Measurements from ENCODE around the gene PRDM16. TPM values are rescaled to one million over a fixed set of nuclear protein-coding genes. Genes with fewer than 3 reads are reported as not detected.
A peak's percentile ranks its signal among the peaks of the same experiment; 100 is the strongest.

The PRDM16 gene
- total RNA-seq, 4 donors from 2014 or later: 5.9 to 41.7 (median 11.2) TPM

GRCh38 chr1:3139451-3139852 is 70.4 kb downstream of the PRDM16 start:
- Histone ChIP-seq H3K4me3 (peak overlapping the region in 1 of 4 donors; percentile 32), H3K4me1 (peaks cover 0 to 79% (median 15%) of the 10 kb centered on the region in 4 donors), H3K27me3 (peaks cover 0 to 9% of the 10 kb centered on the region in 2 donors), H3K36me3 (no peaks in the 10 kb centered on the region), H3K9me3 (no peaks in the 10 kb centered on the region), H3K27ac (peak overlapping the region; percentile 60 to 94 (median 84))
- 38 to 45% methylated on average over 5 to 13 of the region's 16 CpGs for WGBS, 2 donors
- TF ChIP-seq EP300 (IDR thresholded peaks at IDR 0.05) (peak in 1 of 2 donors; percentile 52), POLR2A (IDR thresholded peaks at IDR 0.05) (no peak)
- TF ChIP-seq, protein P1, sequence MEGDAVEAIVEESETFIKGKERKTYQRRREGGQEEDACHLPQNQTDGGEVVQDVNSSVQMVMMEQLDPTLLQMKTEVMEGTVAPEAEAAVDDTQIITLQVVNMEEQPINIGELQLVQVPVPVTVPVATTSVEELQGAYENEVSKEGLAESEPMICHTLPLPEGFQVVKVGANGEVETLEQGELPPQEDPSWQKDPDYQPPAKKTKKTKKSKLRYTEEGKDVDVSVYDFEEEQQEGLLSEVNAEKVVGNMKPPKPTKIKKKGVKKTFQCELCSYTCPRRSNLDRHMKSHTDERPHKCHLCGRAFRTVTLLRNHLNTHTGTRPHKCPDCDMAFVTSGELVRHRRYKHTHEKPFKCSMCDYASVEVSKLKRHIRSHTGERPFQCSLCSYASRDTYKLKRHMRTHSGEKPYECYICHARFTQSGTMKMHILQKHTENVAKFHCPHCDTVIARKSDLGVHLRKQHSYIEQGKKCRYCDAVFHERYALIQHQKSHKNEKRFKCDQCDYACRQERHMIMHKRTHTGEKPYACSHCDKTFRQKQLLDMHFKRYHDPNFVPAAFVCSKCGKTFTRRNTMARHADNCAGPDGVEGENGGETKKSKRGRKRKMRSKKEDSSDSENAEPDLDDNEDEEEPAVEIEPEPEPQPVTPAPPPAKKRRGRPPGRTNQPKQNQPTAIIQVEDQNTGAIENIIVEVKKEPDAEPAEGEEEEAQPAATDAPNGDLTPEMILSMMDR (IDR thresholded peaks at IDR 0.05): no peak
- DNase-seq (ENCODE audit: low spot score in 2 of 2): no peak

DNA sequence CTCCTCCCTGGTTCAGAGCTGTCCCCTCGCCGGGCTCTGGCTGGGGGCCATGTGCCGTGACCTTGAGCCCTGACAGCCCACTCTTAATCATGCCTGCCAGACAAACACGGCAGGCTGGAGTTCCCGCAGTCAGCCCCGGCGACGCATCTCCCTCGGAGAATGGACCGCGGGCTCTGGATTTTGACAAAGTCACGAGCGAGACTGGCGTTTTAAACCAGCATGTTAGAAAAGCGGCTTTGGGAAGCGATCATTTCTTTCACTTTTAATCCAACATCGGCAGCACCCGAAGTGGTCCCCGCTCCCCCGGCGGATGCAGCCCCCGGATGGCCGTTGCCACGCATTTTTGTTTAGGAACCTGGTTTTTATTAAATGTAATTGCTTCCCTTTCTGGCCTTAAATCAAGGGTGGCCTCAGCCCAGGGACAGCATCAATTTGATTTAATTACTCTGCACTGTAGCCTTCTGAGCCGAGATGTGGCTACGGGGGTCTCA is 70.9 kb downstream of the PRDM16 start:
- Histone ChIP-seq H3K36me3 (no peaks in the 10 kb centered on the region), H3K4me1 (peaks cover 0 to 74% (median 12%) of the 10 kb centered on the region in 4 donors), H3K4me3 (peak overlapping the region in 2 of 4 donors; percentile 5 to 32), H3K27ac (peak overlapping the region; percentile 60 to 94 (median 82)), H3K9me3 (no peaks in the 10 kb centered on the region), H3K27me3 (peaks cover 0 to 13% of the 10 kb centered on the region in 2 donors)
- 9 to 21% methylated on average over 26 of the region's 26 CpGs for WGBS, 2 donors
- DNase-seq (ENCODE audit: low spot score in 2 of 2): no peak
- TF ChIP-seq, protein P1 (IDR thresholded peaks at IDR 0.05): no peak
- TF ChIP-seq POLR2A (IDR thresholded peaks at IDR 0.05): no peak
- no peak for TF ChIP-seq EP300 (IDR thresholded peaks at IDR 0.05)

DNA sequence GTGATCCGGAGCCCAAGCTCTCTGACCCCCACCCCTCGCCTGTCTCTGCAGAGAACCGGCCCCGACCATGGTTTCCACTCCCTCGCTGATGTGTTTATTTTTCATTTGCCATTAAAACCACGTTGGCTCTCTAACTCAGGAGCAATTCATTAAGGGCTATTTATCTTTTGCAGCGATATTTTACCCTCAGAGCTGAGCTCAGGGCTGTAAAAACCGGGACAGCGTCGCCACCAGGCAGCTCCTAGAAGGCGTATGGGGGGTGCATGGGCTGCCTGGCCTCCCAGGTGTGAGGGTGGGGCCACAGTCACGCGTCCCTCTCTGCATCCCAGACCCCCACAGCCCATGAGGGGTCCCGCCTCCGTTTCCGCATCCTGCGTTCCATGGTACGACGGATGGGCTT is 71.4 kb downstream of the PRDM16 start:
- peaks cover 0 to 14% of the 10 kb centered on the region in 2 donors for H3K27me3 ChIP-seq
- H3K36me3 ChIP-seq: no peaks in the 10 kb centered on the region
- H3K9me3 ChIP-seq: no peaks in the 10 kb centered on the region
- H3K4me3 ChIP-seq: peak overlapping the region in 1 of 4 donors; percentile 5
- peaks cover 0 to 74% (median 10%) of the 10 kb centered on the region in 4 donors for H3K4me1 ChIP-seq
- no peak for DNase-seq (ENCODE audit: low spot score in 2 of 2)
- TF ChIP-seq, protein P1 (IDR thresholded peaks at IDR 0.05): no peak
- TF ChIP-seq EP300 (IDR thresholded peaks at IDR 0.05): no peak
- no peak for TF ChIP-seq POLR2A (IDR thresholded peaks at IDR 0.05)
- 56% methylated on average over 19 of the region's 19 CpGs for WGBS, 2 donors
- peak overlapping the region in 3 of 4 donors; percentile 60 to 94 (median 90) for H3K27ac ChIP-seq

- no peak for DNase-seq (ENCODE audit: low spot score in 2 of 2)
- TF ChIP-seq, protein P1 (IDR thresholded peaks at IDR 0.05): no peak
- Histone ChIP-seq H3K36me3 (no peaks in the 10 kb centered on the region), H3K27me3 (peaks cover 0 to 12% of the 10 kb centered on the region in 2 donors), H3K27ac (peak overlapping the region in 2 of 4 donors; percentile 90 to 94), H3K4me1 (peaks cover 0 to 76% (median 10%) of the 10 kb centered on the region in 4 donors), H3K4me3 (no peak overlapping the region), H3K9me3 (no peaks in the 10 kb centered on the region)
- WGBS, 2 donors: 75 to 88% methylated on average over 13 of the region's 13 CpGs
These were observed 72.1 kb downstream of the PRDM16 start for GRCh38 chr1:3141129-3141528.

- DNase-seq (ENCODE audit: low spot score in 2 of 2): no peak
- peak overlapping the region in 3 of 4 donors; percentile 19 to 94 (median 90) for H3K27ac ChIP-seq
- peaks cover 0 to 73% (median 10%) of the 10 kb centered on the region in 4 donors for H3K4me1 ChIP-seq
- TF ChIP-seq EP300 (IDR thresholded peaks at IDR 0.05) (no peak), POLR2A (IDR thresholded peaks at IDR 0.05) (no peak)
- TF ChIP-seq, protein P1 (IDR thresholded peaks at IDR 0.05): no peak
- no peaks in the 10 kb centered on the region for H3K36me3 ChIP-seq
- peaks cover 0 to 10% of the 10 kb centered on the region in 2 donors for H3K27me3 ChIP-seq
- no peak overlapping the region for H3K4me3 ChIP-seq
- no peaks in the 10 kb centered on the region for H3K9me3 ChIP-seq
- 26 to 35% methylated on average over 16 to 21 of the region's 21 CpGs for WGBS, 2 donors
These were observed 72.8 kb downstream of the PRDM16 start for GRCh38 chr1:3141836-3142235.
